ENCODE measurements around the gene SSR3. TPM values are rescaled to one million over a fixed set of nuclear protein-coding genes. Genes with fewer than 3 reads are reported as not detected.

SSR3 gene
- total RNA-seq, 1 donor from 2014 or later = 562 TPM

DNA sequence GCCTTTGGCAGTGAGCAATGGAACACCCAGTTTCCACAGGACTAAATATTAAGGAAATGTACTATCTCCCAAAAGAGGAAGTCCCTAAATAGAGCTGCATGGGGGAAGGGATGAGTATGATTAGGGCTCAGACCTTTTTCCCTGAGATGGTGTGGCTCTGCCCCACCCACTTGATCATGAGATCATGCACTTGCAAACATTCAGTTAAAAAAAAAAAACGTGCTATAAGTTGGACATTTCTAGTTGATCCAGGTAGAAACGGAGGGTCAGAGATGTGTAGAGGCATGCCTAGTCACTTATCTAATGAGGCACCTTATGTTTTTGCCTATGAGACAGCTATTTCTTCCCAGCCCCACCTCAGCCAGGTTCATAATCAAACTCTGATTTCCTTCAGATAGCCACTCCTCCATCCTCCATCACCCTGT lies 24.5 kb upstream of the SSR3 start:
- no peak overlapping the region for H3K4me3 Mint-ChIP-seq (ENCODE audit: unreplicated experiment)
- H2AFZ ChIP-seq (ENCODE audit: low read depth, low read length) = no peak overlapping the region
- peaks cover 3% of the 10 kb centered on the region for H3K27me3 Mint-ChIP-seq (ENCODE audit: low read depth, unreplicated experiment)
- H3K9me3 ChIP-seq (ENCODE audit: insufficient read depth, low read depth, low read length) = no peaks in the 10 kb centered on the region
- H3K4me3 ChIP-seq (ENCODE audit: insufficient read depth, low read depth, low read length) = no peak overlapping the region
- H3K4me1 ChIP-seq (ENCODE audit: insufficient read depth, low read length) = no peaks in the 10 kb centered on the region
- no peak overlapping the region for H3K4me2 ChIP-seq (ENCODE audit: low read length)
- no peaks in the 10 kb centered on the region for H3K27me3 ChIP-seq (ENCODE audit: insufficient read depth, low read length)
- DNase-seq (ENCODE audit: low read depth) (no peak), FAIRE-seq (no peak)
- no peaks in the 10 kb centered on the region for H4K20me1 ChIP-seq (ENCODE audit: insufficient read depth, low read length)
- H3K9me3 Mint-ChIP-seq (ENCODE audit: unreplicated experiment) = no peaks in the 10 kb centered on the region
- TF ChIP-seq, protein P1, sequence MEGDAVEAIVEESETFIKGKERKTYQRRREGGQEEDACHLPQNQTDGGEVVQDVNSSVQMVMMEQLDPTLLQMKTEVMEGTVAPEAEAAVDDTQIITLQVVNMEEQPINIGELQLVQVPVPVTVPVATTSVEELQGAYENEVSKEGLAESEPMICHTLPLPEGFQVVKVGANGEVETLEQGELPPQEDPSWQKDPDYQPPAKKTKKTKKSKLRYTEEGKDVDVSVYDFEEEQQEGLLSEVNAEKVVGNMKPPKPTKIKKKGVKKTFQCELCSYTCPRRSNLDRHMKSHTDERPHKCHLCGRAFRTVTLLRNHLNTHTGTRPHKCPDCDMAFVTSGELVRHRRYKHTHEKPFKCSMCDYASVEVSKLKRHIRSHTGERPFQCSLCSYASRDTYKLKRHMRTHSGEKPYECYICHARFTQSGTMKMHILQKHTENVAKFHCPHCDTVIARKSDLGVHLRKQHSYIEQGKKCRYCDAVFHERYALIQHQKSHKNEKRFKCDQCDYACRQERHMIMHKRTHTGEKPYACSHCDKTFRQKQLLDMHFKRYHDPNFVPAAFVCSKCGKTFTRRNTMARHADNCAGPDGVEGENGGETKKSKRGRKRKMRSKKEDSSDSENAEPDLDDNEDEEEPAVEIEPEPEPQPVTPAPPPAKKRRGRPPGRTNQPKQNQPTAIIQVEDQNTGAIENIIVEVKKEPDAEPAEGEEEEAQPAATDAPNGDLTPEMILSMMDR (IDR thresholded peaks at IDR 0.05; ENCODE audit: insufficient read depth, low read depth, low read length) = no peak
- TF ChIP-seq EZH2 (IDR thresholded peaks at IDR 0.05; ENCODE audit: insufficient read depth, low read length) = no peak
- no peak overlapping the region for H3K27ac Mint-ChIP-seq (ENCODE audit: unreplicated experiment)
- peaks cover 3% of the 10 kb centered on the region for H3K4me1 Mint-ChIP-seq (ENCODE audit: low read depth, unreplicated experiment)
- no peaks in the 10 kb centered on the region for H3K79me2 ChIP-seq (ENCODE audit: insufficient read depth, low read length)
- H3K27ac ChIP-seq (ENCODE audit: low read depth, low read length) = no peak overlapping the region
- H3K36me3 ChIP-seq (ENCODE audit: insufficient read depth, low read length) = no peaks in the 10 kb centered on the region
- no peak overlapping the region for H3K9ac ChIP-seq (ENCODE audit: low read length)
- H3K36me3 Mint-ChIP-seq (ENCODE audit: low read depth, unreplicated experiment) = no peaks in the 10 kb centered on the region

DNA sequence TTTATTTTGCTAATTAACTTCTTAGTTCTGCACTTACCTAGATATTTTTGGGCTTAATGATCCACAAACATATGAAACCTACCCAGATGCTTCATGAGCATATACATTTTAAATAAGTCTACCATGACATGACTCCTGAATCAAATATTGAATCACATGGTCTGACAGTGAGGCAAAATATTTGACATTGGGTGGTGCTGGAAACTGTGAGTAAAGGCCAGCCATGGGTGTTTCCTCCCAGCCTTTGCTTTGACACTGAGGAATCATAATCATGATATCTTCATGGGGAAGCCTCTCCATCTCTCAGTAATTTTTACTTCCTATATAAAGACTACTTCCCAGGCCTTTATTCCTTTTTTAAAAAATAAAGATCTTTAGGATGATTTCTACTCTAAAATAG lies 22.8 kb upstream of the SSR3 start:
- H3K27ac ChIP-seq (ENCODE audit: low read depth, low read length) = no peak overlapping the region
- H3K9me3 ChIP-seq (ENCODE audit: insufficient read depth, low read depth, low read length) = no peaks in the 10 kb centered on the region
- no peaks in the 10 kb centered on the region for H3K27me3 ChIP-seq (ENCODE audit: insufficient read depth, low read length)
- H3K4me3 ChIP-seq (ENCODE audit: insufficient read depth, low read depth, low read length) = no peak overlapping the region
- TF ChIP-seq, protein P1 (IDR thresholded peaks at IDR 0.05; ENCODE audit: insufficient read depth, low read depth, low read length) = no peak
- TF ChIP-seq EZH2 (IDR thresholded peaks at IDR 0.05; ENCODE audit: insufficient read depth, low read length) = no peak
- H3K9me3 Mint-ChIP-seq (ENCODE audit: unreplicated experiment) = no peaks in the 10 kb centered on the region
- no peaks in the 10 kb centered on the region for H3K4me1 Mint-ChIP-seq (ENCODE audit: low read depth, unreplicated experiment)
- peaks cover 7% of the 10 kb centered on the region for H3K27me3 Mint-ChIP-seq (ENCODE audit: low read depth, unreplicated experiment)
- H3K9ac ChIP-seq (ENCODE audit: low read length) = no peak overlapping the region
- H3K4me1 ChIP-seq (ENCODE audit: insufficient read depth, low read length) = no peaks in the 10 kb centered on the region
- no peaks in the 10 kb centered on the region for H3K36me3 ChIP-seq (ENCODE audit: insufficient read depth, low read length)
- H3K4me2 ChIP-seq (ENCODE audit: low read length) = no peak overlapping the region
- no peaks in the 10 kb centered on the region for H3K79me2 ChIP-seq (ENCODE audit: insufficient read depth, low read length)
- H3K4me3 Mint-ChIP-seq (ENCODE audit: unreplicated experiment) = no peak overlapping the region
- no peak overlapping the region for H2AFZ ChIP-seq (ENCODE audit: low read depth, low read length)
- DNase-seq (ENCODE audit: low read depth) = no peak
- no peak for FAIRE-seq
- no peaks in the 10 kb centered on the region for H3K36me3 Mint-ChIP-seq (ENCODE audit: low read depth, unreplicated experiment)
- no peaks in the 10 kb centered on the region for H4K20me1 ChIP-seq (ENCODE audit: insufficient read depth, low read length)
- no peak overlapping the region for H3K27ac Mint-ChIP-seq (ENCODE audit: unreplicated experiment)

DNA sequence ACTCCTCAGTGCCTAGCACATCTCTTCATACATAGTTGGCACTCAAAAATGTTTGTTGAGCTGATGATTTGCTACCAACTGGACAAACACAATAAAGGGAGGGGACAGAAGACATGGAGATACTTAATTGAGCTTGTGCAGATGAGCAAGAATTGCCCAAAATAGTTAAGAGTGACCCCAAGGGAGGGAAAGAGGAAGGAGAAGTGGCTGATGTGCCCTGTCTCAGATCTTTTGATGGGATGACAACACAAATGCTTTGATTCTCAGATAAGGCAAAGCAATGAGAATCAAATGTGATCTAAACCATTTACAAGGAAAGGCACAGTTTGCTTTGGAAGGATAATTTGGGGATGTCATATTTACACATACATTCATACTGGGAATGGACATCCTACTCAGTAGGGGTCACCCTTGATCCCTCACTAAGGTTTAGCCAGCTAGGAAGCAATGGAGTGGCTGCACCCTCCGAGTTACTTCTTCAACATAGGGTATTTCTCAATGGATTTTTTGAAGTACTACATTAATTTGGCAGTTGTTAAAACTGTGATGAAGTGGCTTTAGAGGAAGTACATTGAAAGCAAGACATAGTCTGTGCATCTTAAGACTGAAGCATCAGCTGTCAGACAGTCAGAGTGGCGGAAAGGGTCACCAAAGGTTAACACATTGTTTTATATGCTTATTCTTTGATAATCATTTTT lies 21.9 kb upstream of the SSR3 start:
- Histone ChIP-seq H3K36me3 (ENCODE audit: insufficient read depth, low read length) (no peaks in the 10 kb centered on the region), H3K27ac (ENCODE audit: low read depth, low read length) (no peak overlapping the region), H4K20me1 (ENCODE audit: insufficient read depth, low read length) (no peaks in the 10 kb centered on the region), H3K4me1 (ENCODE audit: insufficient read depth, low read length) (no peaks in the 10 kb centered on the region), H3K27me3 (ENCODE audit: insufficient read depth, low read length) (no peaks in the 10 kb centered on the region), H3K79me2 (ENCODE audit: insufficient read depth, low read length) (no peaks in the 10 kb centered on the region), H3K9ac (ENCODE audit: low read length) (no peak overlapping the region), H2AFZ (ENCODE audit: low read depth, low read length) (no peak overlapping the region), H3K4me3 (ENCODE audit: insufficient read depth, low read depth, low read length) (no peak overlapping the region), H3K9me3 (ENCODE audit: insufficient read depth, low read depth, low read length) (no peaks in the 10 kb centered on the region), H3K4me2 (ENCODE audit: low read length) (no peak overlapping the region)
- no peaks in the 10 kb centered on the region for H3K36me3 Mint-ChIP-seq (ENCODE audit: low read depth, unreplicated experiment)
- no peak for FAIRE-seq
- no peak overlapping the region for H3K4me3 Mint-ChIP-seq (ENCODE audit: unreplicated experiment)
- no peaks in the 10 kb centered on the region for H3K4me1 Mint-ChIP-seq (ENCODE audit: low read depth, unreplicated experiment)
- H3K27ac Mint-ChIP-seq (ENCODE audit: unreplicated experiment) = no peak overlapping the region
- peaks cover 7% of the 10 kb centered on the region for H3K27me3 Mint-ChIP-seq (ENCODE audit: low read depth, unreplicated experiment)
- peaks cover 2% of the 10 kb centered on the region for H3K9me3 Mint-ChIP-seq (ENCODE audit: unreplicated experiment)
- DNase-seq (ENCODE audit: low read depth) = no peak
- no peak for TF ChIP-seq EZH2 (IDR thresholded peaks at IDR 0.05; ENCODE audit: insufficient read depth, low read length)
- TF ChIP-seq, protein P1 (IDR thresholded peaks at IDR 0.05; ENCODE audit: insufficient read depth, low read depth, low read length) = no peak

Data from astrocyte (in vitro differentiated cells and primary cell).